CD4-positive, alpha-beta memory T cell (primary cell): ENCODE data around the gene RFLNA. TPM values are rescaled to one million over a fixed set of nuclear protein-coding genes. Genes with fewer than 3 reads are reported as not detected.

ENCODE experiments used
- CTCF ChIA-PET: fragments of 350-600 bp; sonication (Branson Sonifier 250); formaldehyde crosslinking; loops from one replicate; lab custom pipeline; 2021; ENCODE audit warnings: inconsistent platforms; ENCODE audit not compliant: partially characterized antibody; lab: Charles Lee
- POLR2A ChIA-PET: fragments of 350-600 bp; sonication (Branson Sonifier 250); formaldehyde crosslinking; loops from one replicate; lab custom pipeline; 2021; ENCODE audit not compliant: partially characterized antibody; lab: Charles Lee
- DNase-seq, 5 donors: peaks; one replicate each; pipeline versions ENCODE4 v3.0.0 to v3.0.0-alpha.2; 2020 to 2022; ENCODE audit warnings: mixed read lengths in 1 of 5
- H3K27ac ChIP-seq: one replicate; pipeline ENCODE4 v1.7.0; 2013; ENCODE audit warnings: low read depth, low read length
- H3K27me3 ChIP-seq: 2 replicates; pipeline ENCODE4 v1.7.0; 2013; ENCODE audit warnings: mild to moderate bottlenecking, low read length, moderate library complexity; ENCODE audit not compliant: insufficient read depth
- H3K36me3 ChIP-seq: 2 replicates; pipeline ENCODE4 v1.7.0; 2013; ENCODE audit warnings: mild to moderate bottlenecking, low read length, moderate library complexity; ENCODE audit not compliant: insufficient read depth
- H3K4me1 ChIP-seq: 2 replicates; pipeline ENCODE4 v1.7.0; 2013; ENCODE audit warnings: mild to moderate bottlenecking, low read length, moderate library complexity; ENCODE audit not compliant: insufficient read depth
- H3K4me3 ChIP-seq, 2 donors: one replicate each; pipeline ENCODE4 v1.7.0; 2013; ENCODE audit warnings: low read length in 2 of 2, mild to moderate bottlenecking in 1 of 2
- H3K9me3 ChIP-seq, 2 donors: one replicate each; pipeline ENCODE4 v1.7.0; 2013; ENCODE audit warnings: low read length in 2 of 2, control low read depth in 1 of 2; ENCODE audit not compliant: control insufficient read depth in 1 of 2
- H3K27ac Mint-ChIP-seq, 7 donors: one replicate each; pipeline ENCODE4 v1.8.0; 2020 to 2021; ENCODE audit warnings: mixed read lengths in 7 of 7, mild to moderate bottlenecking in 6 of 7, inconsistent platforms in 3 of 7, moderate library complexity in 3 of 7
- H3K27me3 Mint-ChIP-seq, 2 donors: one replicate each; pipeline ENCODE4 v1.8.0; 2020 to 2021; ENCODE audit warnings: mixed read lengths in 2 of 2
- H3K36me3 Mint-ChIP-seq, 2 donors: one replicate each; pipeline ENCODE4 v1.8.0; 2020 to 2021; ENCODE audit warnings: mixed read lengths in 2 of 2, inconsistent platforms in 1 of 2, mild to moderate bottlenecking in 1 of 2
- H3K4me1 Mint-ChIP-seq, 4 donors: one replicate each; pipeline ENCODE4 v1.8.0; 2020 to 2021; ENCODE audit warnings: mixed read lengths in 4 of 4, mild to moderate bottlenecking in 1 of 4
- H3K4me3 Mint-ChIP-seq, 8 donors: one replicate each; pipeline ENCODE4 v1.8.0; 2020 to 2021; ENCODE audit warnings: mixed read lengths in 8 of 8, mild to moderate bottlenecking in 7 of 8, moderate library complexity in 6 of 8, inconsistent platforms in 3 of 8
- H3K9me3 Mint-ChIP-seq, 8 donors: one replicate each; pipeline ENCODE4 v1.8.0; 2020 to 2021; ENCODE audit warnings: mixed read lengths in 8 of 8, mild to moderate bottlenecking in 5 of 8, inconsistent platforms in 3 of 8, moderate library complexity in 1 of 8
- intact Hi-C: fragments of 100-400 bp; cut with micrococcal nuclease; formaldehyde crosslinking; loops from one replicate; pipeline ENCODE4 v1.15.1; 2023
- polyA plus RNA-seq, 2 donors: library from polyadenylated mRNA; unstranded; fragments of 300-500 nt; fragmentation: Illumina TruSeq; gene quantifications; one replicate each; pipeline ENCODE4 v1.2.3, GENCODE V29; 2021
- total RNA-seq, 2 experiments: library from RNA; stranded (reverse); gene quantifications; one replicate each; pipeline ENCODE4 v1.2.3, GENCODE V29; 2021

The RFLNA gene
- total and polyA plus RNA-seq, 4 experiments from 2014 or later = not detected

GRCh38 chr12:124334266-124334665, 39.4 kb downstream of the RFLNA start:
- no peaks in the 10 kb centered on the region for H3K9me3 Mint-ChIP-seq

DNA sequence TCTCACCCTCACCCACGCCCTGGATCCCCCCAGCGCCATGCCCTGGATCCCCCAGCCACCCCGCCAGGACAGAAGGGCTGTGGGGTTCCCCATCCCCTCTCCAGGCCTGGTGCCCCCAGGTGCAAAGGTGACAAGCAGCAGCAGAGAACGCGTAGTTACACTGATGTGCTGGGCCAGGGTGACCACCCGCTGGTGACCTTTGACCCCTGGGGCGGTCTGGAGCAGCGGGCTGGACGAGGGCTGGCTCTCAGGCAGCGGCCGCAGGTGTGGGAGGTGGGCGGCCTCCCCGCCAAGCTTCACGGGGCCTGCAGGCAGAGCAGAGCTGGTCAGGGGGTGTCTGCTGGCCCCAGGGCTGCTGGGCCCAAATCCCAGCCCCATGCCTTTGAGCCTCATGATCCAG, 40.1 kb downstream of the RFLNA start:
- DNase-seq = no peak
- Histone ChIP-seq H3K36me3 (peaks cover 53% of the 10 kb centered on the region), H3K4me1 (no peaks in the 10 kb centered on the region), H3K27ac (no peak overlapping the region), H3K27me3 (no peaks in the 10 kb centered on the region), H3K4me3 (no peak overlapping the region), H3K9me3 (no peaks in the 10 kb centered on the region)
- Mint-ChIP-seq H3K9me3 (no peaks in the 10 kb centered on the region), H3K27me3 (no peaks in the 10 kb centered on the region), H3K4me3 (no peak overlapping the region), H3K27ac (no peak overlapping the region), H3K4me1 (no peaks in the 10 kb centered on the region), H3K36me3 (peaks cover 19 to 48% of the 10 kb centered on the region in 2 donors)
- ChIA-PET CTCF (interaction anchor here (1.1 kb wide), 1 partner anchor 19 kb away, joined by 3 read pairs; no protein-coding TSS in a partner anchor), POLR2A (no interaction called here)
- intact Hi-C loops = no loop called here

More at GRCh38 chr12:124334266-124334665, 39.4 kb downstream of the RFLNA start:
- CTCF ChIA-PET = interaction anchor here (1.1 kb wide), 1 partner anchor 19 kb away, joined by 3 read pairs; no protein-coding TSS in a partner anchor
- DNase-seq = no peak
- no peaks in the 10 kb centered on the region for H3K9me3 ChIP-seq
- Mint-ChIP-seq H3K27ac (no peak overlapping the region), H3K4me3 (no peak overlapping the region), H3K36me3 (peaks cover 22 to 52% of the 10 kb centered on the region in 2 donors), H3K27me3 (no peaks in the 10 kb centered on the region), H3K4me1 (no peaks in the 10 kb centered on the region)
- no peak overlapping the region for H3K4me3 ChIP-seq
- no peaks in the 10 kb centered on the region for H3K27me3 ChIP-seq
- no peak overlapping the region for H3K27ac ChIP-seq
- H3K4me1 ChIP-seq = no peaks in the 10 kb centered on the region
- intact Hi-C loops = no loop called here
- POLR2A ChIA-PET = no interaction called here
- peaks cover 54% of the 10 kb centered on the region for H3K36me3 ChIP-seq

GRCh38 chr12:124335426-124336183, 40.7 kb downstream of the RFLNA start:
- POLR2A ChIA-PET = no interaction called here

DNA sequence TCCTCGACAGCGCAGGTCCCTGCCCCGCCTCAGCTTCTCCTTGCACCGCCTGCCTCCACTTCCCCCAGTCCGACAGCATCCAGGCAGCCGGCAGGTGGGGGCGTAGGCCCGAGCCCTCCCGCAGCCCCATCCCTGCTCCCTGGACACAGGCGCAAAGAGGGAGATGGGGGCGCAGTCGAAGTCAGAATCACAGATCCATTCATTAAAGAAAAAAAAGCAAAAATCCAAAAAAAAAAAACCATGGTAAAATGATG, 41.2 kb downstream of the RFLNA start:
- peaks cover 52% of the 10 kb centered on the region for H3K36me3 ChIP-seq

More at GRCh38 chr12:124335426-124336183, 40.7 kb downstream of the RFLNA start:
- Histone ChIP-seq H3K27ac (no peak overlapping the region), H3K4me3 (no peak overlapping the region), H3K27me3 (no peaks in the 10 kb centered on the region), H3K36me3 (peaks cover 47% of the 10 kb centered on the region), H3K4me1 (no peaks in the 10 kb centered on the region), H3K9me3 (no peaks in the 10 kb centered on the region)
- intact Hi-C loops = no loop called here
- Mint-ChIP-seq H3K4me1 (no peaks in the 10 kb centered on the region), H3K27ac (no peak overlapping the region), H3K36me3 (peaks cover 15 to 47% of the 10 kb centered on the region in 2 donors), H3K4me3 (no peak overlapping the region), H3K27me3 (no peaks in the 10 kb centered on the region), H3K9me3 (no peaks in the 10 kb centered on the region)
- CTCF ChIA-PET = no interaction called here
- DNase-seq = no peak

GRCh38 chr12:124336742-124337520, 42.0 kb downstream of the RFLNA start:
- intact Hi-C loops = no loop called here
- H3K36me3 ChIP-seq = peaks cover 51% of the 10 kb centered on the region
- DNase-seq = no peak
- no peaks in the 10 kb centered on the region for H3K9me3 ChIP-seq
- H3K27me3 ChIP-seq = no peaks in the 10 kb centered on the region
- no peaks in the 10 kb centered on the region for H3K4me1 Mint-ChIP-seq
- H3K4me3 ChIP-seq = no peak overlapping the region
- no peaks in the 10 kb centered on the region for H3K27me3 Mint-ChIP-seq
- POLR2A ChIA-PET = no interaction called here
- no peaks in the 10 kb centered on the region for H3K4me1 ChIP-seq
- H3K4me3 Mint-ChIP-seq = no peak overlapping the region
- H3K36me3 Mint-ChIP-seq = peaks cover 23 to 50% of the 10 kb centered on the region in 2 donors
- H3K27ac ChIP-seq = no peak overlapping the region
- peak overlapping the region in 2 of 7 donors; percentile 78 to 89 for H3K27ac Mint-ChIP-seq
- CTCF ChIA-PET = interaction anchor here (0.7 kb wide), 1 partner anchor 10 kb away, joined by 3 read pairs; no protein-coding TSS in a partner anchor
- H3K9me3 Mint-ChIP-seq = no peaks in the 10 kb centered on the region

More for the DNA sequence above, 41.2 kb downstream of the RFLNA start:
- no peaks in the 10 kb centered on the region for H3K4me1 ChIP-seq
- CTCF ChIA-PET = no interaction called here
- DNase-seq = no peak
- peaks cover 19 to 49% of the 10 kb centered on the region in 2 donors for H3K36me3 Mint-ChIP-seq
- no peak overlapping the region for H3K27ac Mint-ChIP-seq
- no peaks in the 10 kb centered on the region for H3K27me3 ChIP-seq
- H3K4me3 Mint-ChIP-seq = no peak overlapping the region
- intact Hi-C loops = no loop called here
- POLR2A ChIA-PET = no interaction called here
- H3K27ac ChIP-seq = no peak overlapping the region
- H3K9me3 ChIP-seq = no peaks in the 10 kb centered on the region
- no peaks in the 10 kb centered on the region for H3K9me3 Mint-ChIP-seq
- no peaks in the 10 kb centered on the region for H3K27me3 Mint-ChIP-seq
- no peaks in the 10 kb centered on the region for H3K4me1 Mint-ChIP-seq
- no peak overlapping the region for H3K4me3 ChIP-seq

DNA sequence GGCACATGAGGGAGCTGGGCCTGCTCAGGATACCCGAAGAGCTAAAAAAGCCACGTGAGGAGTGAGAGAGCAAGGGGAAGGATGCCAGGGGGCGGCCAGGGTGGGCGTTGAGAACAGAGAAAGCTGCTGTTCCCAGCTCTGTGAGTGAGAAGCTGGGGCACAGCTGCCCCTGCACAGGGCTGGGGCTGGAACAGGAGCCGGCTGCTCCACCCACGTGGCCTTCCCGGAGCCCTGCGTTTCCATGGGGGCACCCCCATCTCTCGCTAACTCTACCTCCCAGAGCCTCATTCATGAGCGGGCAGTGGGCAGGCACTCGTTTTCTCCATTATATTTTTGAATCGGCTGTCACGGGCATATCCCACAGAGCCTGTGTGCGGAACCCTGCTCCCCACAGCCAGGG, 42.7 kb downstream of the RFLNA start:
- intact Hi-C loops = no loop called here
- Histone ChIP-seq H3K27ac (no peak overlapping the region), H3K9me3 (no peaks in the 10 kb centered on the region), H3K4me1 (no peaks in the 10 kb centered on the region), H3K36me3 (peaks cover 47% of the 10 kb centered on the region), H3K4me3 (no peak overlapping the region), H3K27me3 (no peaks in the 10 kb centered on the region)
- ChIA-PET CTCF (no interaction called here), POLR2A (no interaction called here)
- DNase-seq = no peak
- Mint-ChIP-seq H3K27me3 (no peaks in the 10 kb centered on the region), H3K4me3 (no peak overlapping the region), H3K9me3 (no peaks in the 10 kb centered on the region), H3K36me3 (peaks cover 21 to 52% of the 10 kb centered on the region in 2 donors), H3K4me1 (no peaks in the 10 kb centered on the region), H3K27ac (peak overlapping the region in 1 of 7 donors; percentile 89)

- DNase-seq = no peak
- no peaks in the 10 kb centered on the region for H3K27me3 ChIP-seq
- Mint-ChIP-seq H3K4me1 (no peaks in the 10 kb centered on the region), H3K9me3 (no peaks in the 10 kb centered on the region), H3K36me3 (peaks cover 29 to 56% of the 10 kb centered on the region in 2 donors), H3K4me3 (no peak overlapping the region), H3K27me3 (no peaks in the 10 kb centered on the region), H3K27ac (peak overlapping the region in 3 of 7 donors; percentile 59 to 85 (median 68))
- H3K36me3 ChIP-seq = peaks cover 49% of the 10 kb centered on the region
- intact Hi-C loops = no loop called here
- H3K4me3 ChIP-seq = no peak overlapping the region
- H3K27ac ChIP-seq = no peak overlapping the region
- H3K9me3 ChIP-seq = no peaks in the 10 kb centered on the region
- CTCF ChIA-PET = interaction anchor here (1.1 kb wide), 1 partner anchor 16 kb away, joined by 3 read pairs; no protein-coding TSS in a partner anchor
- no peaks in the 10 kb centered on the region for H3K4me1 ChIP-seq
- POLR2A ChIA-PET = no interaction called here
Measured at GRCh38 chr12:124338448-124338847, 43.6 kb downstream of the RFLNA start.
